DND-41 (cell line): Measurements from ENCODE around the gene RCBTB2.

Source experiments
- CTCF ChIP-seq: IDR thresholded peaks from 2 replicates; pipeline ENCODE4 v1.5.1; 2012; ENCODE audit warnings: borderline replicate concordance, low read length, moderate library complexity, mild to moderate bottlenecking; ENCODE audit not compliant: poor library complexity, severe bottlenecking; ENCODE audit errors: extremely low read depth
- EZH2 ChIP-seq: IDR thresholded peaks from 3 replicates; pipeline ENCODE4 v1.6.1; 2012; ENCODE audit warnings: borderline replicate concordance, low read depth, mild to moderate bottlenecking, moderate library complexity, low read length, inconsistent platforms; ENCODE audit not compliant: severe bottlenecking

- no peak for TF ChIP-seq CTCF
- no peak for TF ChIP-seq EZH2
These were observed 39.0 kb downstream of the RCBTB2 start for GRCh38 chr13:48493851-48494250.
